DMS114 treated with DMSO at 0.1 percent for 48 hours (cell line): Measurements from ENCODE around the gene GATA1.

Experiments used
- DNase-seq: peaks from one replicate; lab custom pipeline; 2025; ENCODE audit not compliant: unreplicated experiment; lab: John Stamatoyannopoulos, UW

Gene GATA1

GRCh38 chrX:48784726-48785125 lies 1.7 kb upstream of the GATA1 start:
- DNase-seq: no peak

GRCh38 chrX:48785186-48785539 lies 1.2 kb upstream of the GATA1 start:
- no peak for DNase-seq

- DNase-seq: no peak
These were observed 713 bp upstream of the GATA1 start for GRCh38 chrX:48785540-48786214.

GRCh38 chrX:48786825-48787504 lies 575 bp downstream of the GATA1 start:
- DNase-seq: no peak

GRCh38 chrX:48787505-48788443 lies 1.4 kb downstream of the GATA1 start:
- no peak for DNase-seq

GRCh38 chrX:48789366-48790220 lies 3.2 kb downstream of the GATA1 start:
- no peak for DNase-seq

GRCh38 chrX:48790477-48790876 lies 4.1 kb downstream of the GATA1 start:
- DNase-seq: no peak

- DNase-seq: no peak
These were observed 4.9 kb downstream of the GATA1 start for GRCh38 chrX:48791063-48791820.

- no peak for DNase-seq
These were observed 5.8 kb downstream of the GATA1 start for GRCh38 chrX:48792219-48792618.

- DNase-seq: no peak
These were observed 7.5 kb downstream of the GATA1 start for GRCh38 chrX:48793935-48794334.

GRCh38 chrX:48794340-48794910 lies 8.0 kb downstream of the GATA1 start:
- DNase-seq: no peak

- DNase-seq: no peak
These were observed 8.6 kb downstream of the GATA1 start for GRCh38 chrX:48794911-48795515.

- no peak for DNase-seq
These were observed 11.9 kb downstream of the GATA1 start for GRCh38 chrX:48798318-48798717.

- no peak for DNase-seq
These were observed 14.3 kb downstream of the GATA1 start for GRCh38 chrX:48800574-48801279.

- DNase-seq: peak; percentile 94
These were observed 15.1 kb downstream of the GATA1 start, which contains the start of gene HDAC6 for GRCh38 chrX:48801280-48802088. HDAC6 (plus strand) TSS chrX:48802067; CDS start chrX:48802693, 626 bp downstream.

GRCh38 chrX:48802089-48802904 lies 15.9 kb downstream of the GATA1 start:
- DNase-seq: peak; percentile 69

- DNase-seq: no peak
These were observed 16.5 kb downstream of the GATA1 start for GRCh38 chrX:48802905-48803200.
